ENCODE data around the gene HYAL4.
"Not testable (repeated sequence)": the region's sequence is repeated elsewhere in the genome, so short reads cannot be mapped to it uniquely, and the experiment has no call there.

The HYAL4 gene

DNA sequence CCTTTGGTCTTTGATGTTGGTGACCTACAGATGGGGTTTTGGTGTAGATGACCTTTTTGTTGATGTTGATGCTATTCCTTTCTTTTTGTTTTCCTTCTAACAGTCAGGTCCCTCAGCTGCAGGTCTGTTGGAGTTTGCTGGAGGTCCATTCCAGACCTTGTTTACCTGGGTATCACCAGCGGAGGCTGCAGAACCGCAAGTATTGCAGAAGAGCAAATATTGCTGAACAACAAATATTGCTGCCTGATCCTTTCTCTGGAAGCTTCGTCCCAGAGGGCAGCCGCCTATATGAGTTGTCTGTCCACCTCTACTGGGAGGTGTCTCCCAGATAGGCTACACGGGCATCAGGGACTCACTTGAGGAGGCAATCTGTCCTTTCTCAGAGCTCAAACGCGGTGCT, 827 bp upstream of the HYAL4 start:
- not testable (repeated sequence) for H3K27ac ChIP-seq (replicated peaks; ENCODE audit: low read length); H2BK5ac ChIP-seq (ENCODE audit: low read length); H3K9me3 ChIP-seq (replicated peaks in 1 of 2; ENCODE audit: control insufficient read depth in 2 of 2, insufficient read depth in 1 of 2, low read depth in 1 of 2, low read length in 2 of 2); H3K9ac ChIP-seq (ENCODE audit: low read depth, low read length, poor library complexity); H3K23ac ChIP-seq (ENCODE audit: low read depth, low read length, poor library complexity); H3K4me2 ChIP-seq (ENCODE audit: insufficient read depth, low read length, poor library complexity, severe bottlenecking); H3K27me3 ChIP-seq (ENCODE audit: control insufficient read depth in 3 of 3, insufficient read depth in 3 of 3, low read depth in 1 of 3, low read length in 3 of 3); H4K91ac ChIP-seq (ENCODE audit: low read depth, low read length, poor library complexity); H4K8ac ChIP-seq (ENCODE audit: low read depth, low read length); H3K79me1 ChIP-seq (ENCODE audit: low read depth, low read length); H2BK15ac ChIP-seq (ENCODE audit: low read length); H2BK120ac ChIP-seq (ENCODE audit: low read depth, low read length); H2BK12ac ChIP-seq (ENCODE audit: low read length); H3K14ac ChIP-seq (ENCODE audit: low read length); H3K18ac ChIP-seq (ENCODE audit: low read length); DNase-seq (ENCODE audit: low spot score); H3K4ac ChIP-seq (ENCODE audit: low read length); H2AFZ ChIP-seq (ENCODE audit: low read length); H3K36me3 ChIP-seq (replicated peaks in 1 of 2; ENCODE audit: control insufficient read depth in 2 of 2, insufficient read depth in 2 of 2, low read length in 2 of 2); H3K4me1 ChIP-seq (ENCODE audit: control insufficient read depth in 2 of 2, insufficient read depth in 1 of 2, low read depth in 1 of 2, low read length in 2 of 2); H2AK5ac ChIP-seq (ENCODE audit: low read depth, low read length); H3K4me3 ChIP-seq (ENCODE audit: low read length in 2 of 2)
- no CpG with 5 or more reads among the region's 7 CpGs for WGBS, 2 donors (ENCODE audit: extremely low coverage in 2 of 2, insufficient read length in 2 of 2, insufficient replicate concordance in 1 of 2)

GRCh38 chr7:123845823-123846216, 851 bp downstream of the HYAL4 start:
- H2AFZ ChIP-seq (ENCODE audit: low read length): no peak overlapping the region
- no peak overlapping the region for H2BK5ac ChIP-seq (ENCODE audit: low read length)
- no peak overlapping the region for H2BK15ac ChIP-seq (ENCODE audit: low read length)
- H3K14ac ChIP-seq (ENCODE audit: low read length): no peak overlapping the region
- no peak overlapping the region for H3K4ac ChIP-seq (ENCODE audit: low read length)
- H3K4me3 ChIP-seq (ENCODE audit: low read length in 2 of 2): no peak overlapping the region
- no CpG with 5 or more reads among the region's 1 CpG for WGBS, 2 donors (ENCODE audit: extremely low coverage in 2 of 2, insufficient read length in 2 of 2, insufficient replicate concordance in 1 of 2)
- H4K8ac ChIP-seq (ENCODE audit: low read depth, low read length): no peak overlapping the region
- H3K18ac ChIP-seq (ENCODE audit: low read length): no peak overlapping the region
- DNase-seq (ENCODE audit: low spot score): no peak
- no peak overlapping the region for H2BK12ac ChIP-seq (ENCODE audit: low read length)
- H3K9me3 ChIP-seq (replicated peaks in 1 of 2; ENCODE audit: control insufficient read depth in 2 of 2, insufficient read depth in 1 of 2, low read depth in 1 of 2, low read length in 2 of 2): no peaks in the 10 kb centered on the region
- no peak overlapping the region for H3K23ac ChIP-seq (ENCODE audit: low read depth, low read length, poor library complexity)
- no peaks in the 10 kb centered on the region for H3K4me1 ChIP-seq (ENCODE audit: control insufficient read depth in 2 of 2, insufficient read depth in 1 of 2, low read depth in 1 of 2, low read length in 2 of 2)
- no peak overlapping the region for H2BK120ac ChIP-seq (ENCODE audit: low read depth, low read length)
- H3K27ac ChIP-seq (replicated peaks; ENCODE audit: low read length): no peak overlapping the region
- no peaks in the 10 kb centered on the region for H3K36me3 ChIP-seq (replicated peaks in 1 of 2; ENCODE audit: control insufficient read depth in 2 of 2, insufficient read depth in 2 of 2, low read length in 2 of 2)
- no peaks in the 10 kb centered on the region for H3K27me3 ChIP-seq (ENCODE audit: control insufficient read depth in 3 of 3, insufficient read depth in 3 of 3, low read depth in 1 of 3, low read length in 3 of 3)
- H3K79me1 ChIP-seq (ENCODE audit: low read depth, low read length): no peaks in the 10 kb centered on the region
- no peak overlapping the region for H4K91ac ChIP-seq (ENCODE audit: low read depth, low read length, poor library complexity)
- no peak overlapping the region for H2AK5ac ChIP-seq (ENCODE audit: low read depth, low read length)
- H3K9ac ChIP-seq (ENCODE audit: low read depth, low read length, poor library complexity): no peak overlapping the region
- H3K4me2 ChIP-seq (ENCODE audit: insufficient read depth, low read length, poor library complexity, severe bottlenecking): no peak overlapping the region

DNA sequence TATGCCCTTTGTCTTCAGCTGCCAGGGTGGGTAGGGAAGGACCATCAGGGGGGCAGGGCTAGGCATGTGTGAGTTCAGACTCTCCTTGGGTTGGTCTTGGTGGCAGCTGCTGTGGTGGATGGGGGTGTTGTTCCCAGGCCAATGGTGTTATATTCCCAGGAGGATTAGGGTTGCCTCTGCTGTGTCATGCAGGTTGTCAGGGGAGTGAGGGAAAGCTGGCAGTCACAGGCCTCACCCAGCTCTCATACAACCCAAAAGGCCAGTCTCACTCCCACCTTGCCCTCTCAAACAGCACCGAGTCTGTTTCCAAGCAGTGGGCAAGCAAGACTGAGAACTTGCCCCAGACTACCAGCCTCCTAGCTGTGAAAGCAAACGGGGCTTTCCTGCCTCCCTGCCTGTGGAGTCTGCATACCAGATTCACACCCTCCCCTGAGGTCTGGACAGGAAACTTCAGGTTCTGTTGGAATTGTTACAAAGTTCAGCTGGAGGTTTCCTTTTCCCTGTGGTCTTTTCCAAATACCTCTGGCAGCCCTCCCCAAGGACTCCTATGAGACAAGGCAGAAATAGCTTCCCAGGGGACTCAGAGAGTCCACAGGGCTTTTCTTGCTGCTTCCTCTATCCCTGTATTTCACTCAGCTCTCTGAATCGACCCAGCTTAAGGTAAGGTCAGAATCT, 1.4 kb downstream of the HYAL4 start:
- no peaks in the 10 kb centered on the region for H3K9me3 ChIP-seq (replicated peaks in 1 of 2; ENCODE audit: control insufficient read depth in 2 of 2, insufficient read depth in 1 of 2, low read depth in 1 of 2, low read length in 2 of 2)
- H3K4me3 ChIP-seq (ENCODE audit: low read length in 2 of 2): no peak overlapping the region
- no peak overlapping the region for H2BK120ac ChIP-seq (ENCODE audit: low read depth, low read length)
- no peaks in the 10 kb centered on the region for H3K4me1 ChIP-seq (ENCODE audit: control insufficient read depth in 2 of 2, insufficient read depth in 1 of 2, low read depth in 1 of 2, low read length in 2 of 2)
- no peak for DNase-seq (ENCODE audit: low spot score)
- no peak overlapping the region for H3K9ac ChIP-seq (ENCODE audit: low read depth, low read length, poor library complexity)
- no peak overlapping the region for H2BK5ac ChIP-seq (ENCODE audit: low read length)
- no peaks in the 10 kb centered on the region for H3K27me3 ChIP-seq (ENCODE audit: control insufficient read depth in 3 of 3, insufficient read depth in 3 of 3, low read depth in 1 of 3, low read length in 3 of 3)
- H4K8ac ChIP-seq (ENCODE audit: low read depth, low read length): no peak overlapping the region
- H3K4ac ChIP-seq (ENCODE audit: low read length): no peak overlapping the region
- no peak overlapping the region for H3K23ac ChIP-seq (ENCODE audit: low read depth, low read length, poor library complexity)
- H4K91ac ChIP-seq (ENCODE audit: low read depth, low read length, poor library complexity): no peak overlapping the region
- H2BK12ac ChIP-seq (ENCODE audit: low read length): peak overlapping the region; percentile 58
- peak overlapping the region; percentile 48 for H3K18ac ChIP-seq (ENCODE audit: low read length)
- H2BK15ac ChIP-seq (ENCODE audit: low read length): no peak overlapping the region
- no peaks in the 10 kb centered on the region for H3K36me3 ChIP-seq (replicated peaks in 1 of 2; ENCODE audit: control insufficient read depth in 2 of 2, insufficient read depth in 2 of 2, low read length in 2 of 2)
- H3K4me2 ChIP-seq (ENCODE audit: insufficient read depth, low read length, poor library complexity, severe bottlenecking): no peak overlapping the region
- no peak overlapping the region for H3K27ac ChIP-seq (replicated peaks; ENCODE audit: low read length)
- no peak overlapping the region for H2AK5ac ChIP-seq (ENCODE audit: low read depth, low read length)
- H3K14ac ChIP-seq (ENCODE audit: low read length): no peak overlapping the region
- no peaks in the 10 kb centered on the region for H3K79me1 ChIP-seq (ENCODE audit: low read depth, low read length)
- H2AFZ ChIP-seq (ENCODE audit: low read length): no peak overlapping the region
- WGBS, 2 donors (ENCODE audit: extremely low coverage in 2 of 2, insufficient read length in 2 of 2, insufficient replicate concordance in 1 of 2): no CpG with 5 or more reads among the region's 3 CpGs

- no peaks in the 10 kb centered on the region for H3K4me1 ChIP-seq (ENCODE audit: control insufficient read depth in 2 of 2, insufficient read depth in 1 of 2, low read depth in 1 of 2, low read length in 2 of 2)
- WGBS, 2 donors (ENCODE audit: extremely low coverage in 2 of 2, insufficient read length in 2 of 2, insufficient replicate concordance in 1 of 2): no CpG with 5 or more reads among the region's 1 CpG
- no peak overlapping the region for H3K4me2 ChIP-seq (ENCODE audit: insufficient read depth, low read length, poor library complexity, severe bottlenecking)
Measured at GRCh38 chr7:123847868-123848267, 2.9 kb downstream of the HYAL4 start.

More at GRCh38 chr7:123847868-123848267, 2.9 kb downstream of the HYAL4 start:
- no peaks in the 10 kb centered on the region for H3K79me1 ChIP-seq (ENCODE audit: low read depth, low read length)
- no peak overlapping the region for H3K23ac ChIP-seq (ENCODE audit: low read depth, low read length, poor library complexity)
- no peak overlapping the region for H3K4ac ChIP-seq (ENCODE audit: low read length)
- H2AFZ ChIP-seq (ENCODE audit: low read length): no peak overlapping the region
- no peak for DNase-seq (ENCODE audit: low spot score)
- H4K8ac ChIP-seq (ENCODE audit: low read depth, low read length): no peak overlapping the region
- no peak overlapping the region for H2BK12ac ChIP-seq (ENCODE audit: low read length)
- no peak overlapping the region for H4K91ac ChIP-seq (ENCODE audit: low read depth, low read length, poor library complexity)
- H2BK5ac ChIP-seq (ENCODE audit: low read length): no peak overlapping the region
- H2BK120ac ChIP-seq (ENCODE audit: low read depth, low read length): no peak overlapping the region
- H2BK15ac ChIP-seq (ENCODE audit: low read length): no peak overlapping the region
- no peaks in the 10 kb centered on the region for H3K9me3 ChIP-seq (replicated peaks in 1 of 2; ENCODE audit: control insufficient read depth in 2 of 2, insufficient read depth in 1 of 2, low read depth in 1 of 2, low read length in 2 of 2)
- H2AK5ac ChIP-seq (ENCODE audit: low read depth, low read length): no peak overlapping the region
- H3K4me3 ChIP-seq (ENCODE audit: low read length in 2 of 2): no peak overlapping the region
- no peak overlapping the region for H3K14ac ChIP-seq (ENCODE audit: low read length)
- H3K27me3 ChIP-seq (ENCODE audit: control insufficient read depth in 3 of 3, insufficient read depth in 3 of 3, low read depth in 1 of 3, low read length in 3 of 3): no peaks in the 10 kb centered on the region
- no peaks in the 10 kb centered on the region for H3K36me3 ChIP-seq (replicated peaks in 1 of 2; ENCODE audit: control insufficient read depth in 2 of 2, insufficient read depth in 2 of 2, low read length in 2 of 2)
- H3K9ac ChIP-seq (ENCODE audit: low read depth, low read length, poor library complexity): no peak overlapping the region
- H3K27ac ChIP-seq (replicated peaks; ENCODE audit: low read length): no peak overlapping the region
- H3K18ac ChIP-seq (ENCODE audit: low read length): no peak overlapping the region

Measured in neuronal stem cell (in vitro differentiated cells).